K562 (cell line): Measurements from ENCODE around the gene SRPX. TPM values are rescaled to one million over a fixed set of nuclear protein-coding genes. Genes with fewer than 3 reads are reported as not detected.

Experiments used
- ATAC-seq: fragments of 200-7000 bp; cut with Tn5 transposase; 3 replicates; pipeline ENCODE4 v1.9.1; 2020; ENCODE audit warnings: moderate library complexity
- BruUV-seq: library from RNA; stranded (reverse); fragments of 400-500 nt; replicated peaks from 2 replicates; lab custom pipeline; 2021; lab: Mats Ljungman, UMichigan
- CTCF ChIA-PET: fragments of 300-600 bp; formaldehyde crosslinking; extraction: SDS; loops from one replicate; lab custom pipeline; 2021; ENCODE audit warnings: low intra/inter-chr PET ratio; lab: Yijun Ruan, JAX
- POLR2A ChIA-PET: fragments of 300-600, 350-650 bp; sonication (Branson Sonifier 250); formaldehyde crosslinking; extraction: SDS; loops from one replicate; lab custom pipeline; 2021; ENCODE audit warnings: antibody characterized with exemption, inconsistent platforms; lab: Yijun Ruan, JAX
- DNase-seq, 4 experiments: peaks; one replicate each; pipeline versions ENCODE4 v3.0.0 to v3.0.0-alpha.2; 2011 to 2018; ENCODE audit warnings: low spot score in 3 of 4, mixed read lengths in 3 of 4; ENCODE audit errors: extremely low read depth in 1 of 4
- FAIRE-seq: peaks from 2 replicates; lab custom pipeline; 2011; peaks lifted over from hg19 to GRCh38; lab: Jason Lieb, UNC
- H2AFZ ChIP-seq: 2 replicates; pipeline ENCODE4 v1.6.0; 2011; ENCODE audit warnings: low read depth, low read length, control low read depth, inconsistent platforms
- H3K27ac ChIP-seq: fragments of 200-600 bp; 3 replicates; pipeline ENCODE4 v1.8.0; 2011; ENCODE audit warnings: low read depth, mild to moderate bottlenecking, control low read depth, inconsistent platforms, low read length, moderate library complexity, mixed read lengths; ENCODE audit errors: extremely low read depth
- H3K27me3 ChIP-seq, 2 experiments: fragments of 300-600 bp in 1 of 2; 2 replicates in 1 of 2; 3 replicates in 1 of 2; pipeline versions ENCODE4 v1.6.0 to v1.8.0; 2011; ENCODE audit warnings: inconsistent platforms in 2 of 2, low read length in 2 of 2, mild to moderate bottlenecking in 1 of 2, mixed read lengths in 1 of 2, moderate library complexity in 1 of 2; ENCODE audit not compliant: control insufficient read depth in 2 of 2, insufficient read depth in 2 of 2
- H3K36me3 ChIP-seq: fragments of 300-600 bp; 3 replicates; pipeline ENCODE4 v1.8.0; 2011; ENCODE audit warnings: mild to moderate bottlenecking, low read length, inconsistent platforms; ENCODE audit not compliant: control insufficient read depth, insufficient read depth
- H3K4me1 ChIP-seq, 2 experiments: fragments of 200-600 bp in 1 of 2; replicated peaks in 1 of 2; 2 replicates in 1 of 2; 3 replicates in 1 of 2; pipeline versions ENCODE4 v1.5.1 to v1.8.0; 2011; ENCODE audit warnings: inconsistent platforms in 2 of 2, low read length in 2 of 2, mild to moderate bottlenecking in 1 of 2, mixed read lengths in 1 of 2, moderate library complexity in 1 of 2; ENCODE audit not compliant: control insufficient read depth in 2 of 2, insufficient read depth in 2 of 2
- H3K4me2 ChIP-seq: 2 replicates; pipeline ENCODE4 v1.6.1; 2011; ENCODE audit warnings: low read length, control low read depth, inconsistent platforms, mixed read lengths; ENCODE audit not compliant: insufficient read depth
- H3K4me3 ChIP-seq: fragments of 200-600 bp; sonication (generic), shearing (Covaris generic); 2 replicates; pipeline ENCODE4 v1.5.1; 2016; ENCODE audit warnings: control low read depth, inconsistent platforms
- H3K79me2 ChIP-seq: fragments of 200-600 bp; 3 replicates; pipeline ENCODE4 v1.8.0; 2011; ENCODE audit warnings: low read length, inconsistent platforms; ENCODE audit not compliant: control insufficient read depth, insufficient read depth
- H3K9ac ChIP-seq, 2 experiments: 2 replicates each; pipeline versions ENCODE4 v1.6.0 to v1.6.1; 2011; ENCODE audit warnings: low read depth in 2 of 2, low read length in 2 of 2, control low read depth in 1 of 2, inconsistent platforms in 1 of 2, mild to moderate bottlenecking in 1 of 2, mixed read lengths in 1 of 2; ENCODE audit not compliant: insufficient read depth in 1 of 2
- H3K9me1 ChIP-seq: one replicate; pipeline ENCODE4 v1.6.0; 2011; ENCODE audit warnings: inconsistent platforms, mild to moderate bottlenecking, low read length, moderate library complexity; ENCODE audit not compliant: control insufficient read depth, insufficient read depth
- H3K9me3 ChIP-seq: replicated peaks from 2 replicates; pipeline ENCODE4 v1.5.1; 2011; ENCODE audit warnings: low read depth, low read length, inconsistent platforms; ENCODE audit not compliant: control insufficient read depth, insufficient read depth
- H4K20me1 ChIP-seq: replicated peaks from 2 replicates; pipeline ENCODE4 v1.6.1; 2011; ENCODE audit warnings: low read length, inconsistent platforms, mixed read lengths; ENCODE audit not compliant: control insufficient read depth, insufficient read depth
- FOSL1 ChIP-seq: fragments of 200-800 bp; sonication (Bioruptor generic); conservative IDR thresholded peaks from 2 replicates; pipeline ENCODE4 v1.6.1; 2016; ENCODE audit warnings: missing genetic modification characterization, missing compliant biosample characterization
- HMBOX1 ChIP-seq: sonication (generic); IDR thresholded peaks from 2 replicates; pipeline ENCODE4 v1.6.1; 2016
- L3MBTL2 ChIP-seq: fragments of 450-650 bp; IDR thresholded peaks from 2 replicates; pipeline ENCODE4 v1.6.1; 2016; ENCODE audit warnings: mild to moderate bottlenecking, moderate library complexity
- RAD21 ChIP-seq, 2 experiments: fragments of 250-450 bp in 1 of 2; fragments of 450-650 bp in 1 of 2; sonication (Bioruptor Pico) in 1 of 2; formaldehyde crosslinking in 1 of 2; IDR thresholded peaks in 1 of 2; conservative IDR thresholded peaks in 1 of 2; 2 replicates each; pipeline versions ENCODE4 v1.4.0 to v1.8.0; 2020 to 2022; ENCODE audit warnings: mild to moderate bottlenecking in 2 of 2, moderate library complexity in 1 of 2
- RBM14 ChIP-seq: fragments of 200-400 bp; formaldehyde crosslinking; IDR thresholded peaks from 2 replicates; pipeline ENCODE4 v1.6.1; 2018; ENCODE audit warnings: low read depth, mild to moderate bottlenecking, low read length, moderate library complexity, borderline replicate concordance; ENCODE audit not compliant: insufficient read depth
- REST ChIP-seq, 2 experiments: fragments of 450-650 bp; formaldehyde crosslinking in 1 of 2; IDR thresholded peaks; 2 replicates each; pipeline versions ENCODE4 v1.4.0 to v1.6.1; 2014 to 2020; ENCODE audit warnings: mild to moderate bottlenecking in 2 of 2, borderline replicate concordance in 1 of 2, low read depth in 1 of 2
- STAT5B ChIP-seq: fragments of 250-450 bp; sonication (Bioruptor Pico); IDR thresholded peaks from 2 replicates; pipeline ENCODE4 v1.8.0; 2021; ENCODE audit warnings: mild to moderate bottlenecking, inconsistent platforms
- THRAP3 ChIP-seq: fragments of 450-650 bp; IDR thresholded peaks from 2 replicates; pipeline ENCODE4 v1.6.1; 2016; ENCODE audit warnings: mild to moderate bottlenecking, inconsistent platforms, borderline replicate concordance
- ZFP1 ChIP-seq: fragments of 450-650 bp; formaldehyde crosslinking; IDR thresholded peaks from 2 replicates; pipeline ENCODE4 v1.4.0; 2020; ENCODE audit warnings: mild to moderate bottlenecking, mixed read lengths
- ZNF445 ChIP-seq: fragments of 250-450 bp; sonication (Bioruptor Pico); IDR thresholded peaks from 2 replicates; pipeline ENCODE4 v1.4.0; 2020; ENCODE audit warnings: low read depth, mild to moderate bottlenecking, moderate library complexity
- ZNF551 ChIP-seq: fragments of 250-450 bp; sonication (Bioruptor Pico); IDR thresholded peaks from 2 replicates; pipeline ENCODE4 v1.5.0; 2021; ENCODE audit warnings: mild to moderate bottlenecking, moderate library complexity
- WGBS: fragments of 100-300 bp; shearing (Covaris generic); methylation state at CpG from one replicate; pipeline ENCODE4 v1.1.6; 2016; ENCODE audit warnings: low coverage, mixed read lengths; ENCODE audit not compliant: insufficient coverage; ENCODE audit errors: missing lambda C conversion rate; 5-methylcytosine and 5-hydroxymethylcytosine counted together
- in situ Hi-C: fragments of 300-500 bp; cut with MboI; formaldehyde crosslinking; loops from 4 replicates; pipeline ENCODE4 v1.15.0; 2018; ENCODE audit warnings: inconsistent platforms, mixed read lengths
- intact Hi-C: fragments of 100-400 bp; cut with micrococcal nuclease; formaldehyde crosslinking; loops from 2 replicates; pipeline ENCODE4 v1.14.2; 2022
- polyA plus RNA-seq, 8 experiments: library from polyadenylated mRNA; depleted of rRNA in 4 of 8; stranded (reverse) in 5 of 8; unstranded in 3 of 8; fragments of >200 nt; fragmentation: Nextera tagmentation in 2 of 8; fragmentation: Illumina TruSeq in 1 of 8; extraction: Ambion mirVana in 2 of 8; extraction: Trizol in 1 of 8; gene quantifications; 2 replicates each; pipeline versions ENCODE4 v1.2.1 to v1.2.3, GENCODE V29; 2011 to 2014; ENCODE audit warnings: inconsistent platforms in 1 of 8, missing spikeins in 1 of 8
- total RNA-seq, 7 experiments: library from RNA; depleted of rRNA in 6 of 7; stranded (reverse); fragments of >200 nt in 6 of 7; fragmentation: Illumina TruSeq in 2 of 7; extraction: Trizol in 2 of 7; gene quantifications; 2 replicates each; pipeline versions ENCODE4 v1.2.1 to v1.2.3, GENCODE V29; 2011 to 2021; ENCODE audit warnings: low replicate concordance in 1 of 7

Gene SRPX
- total and polyA plus RNA-seq, 9 of the 15 experiments (the other 6 are each of a cell fraction or from before 2014, with no cell fraction given) = 0.11 to 0.77 (median 0.38) TPM; not detected in 2

GRCh38 chrX:38232079-38232686 lies 11.5 kb upstream of the SRPX start:
- Histone ChIP-seq H3K9me3 (no peaks in the 10 kb centered on the region), H3K27me3 (no peaks in the 10 kb centered on the region), H2AFZ (no peak overlapping the region), H3K79me2 (no peaks in the 10 kb centered on the region), H3K27ac (no peak overlapping the region), H3K36me3 (no peaks in the 10 kb centered on the region), H3K4me2 (no peak overlapping the region), H4K20me1 (no peaks in the 10 kb centered on the region), H3K9ac (no peak overlapping the region), H3K4me3 (no peak overlapping the region), H3K4me1 (no peaks in the 10 kb centered on the region), H3K9me1 (no peaks in the 10 kb centered on the region)
- no TSS peak for BruUV-seq
- 6% methylated on average over 3 of the region's 3 CpGs for WGBS
- DNase-seq (no peak), FAIRE-seq (no peak), ATAC-seq (no peak)
- POLR2A ChIA-PET = interaction anchor here (0.6 kb wide), 1 partner anchor 12 kb away, joined by 3 read pairs; no protein-coding TSS in a partner anchor
- intact Hi-C loops = no loop called here
- CTCF ChIA-PET = no interaction called here
- in situ Hi-C loops = no loop called here
- peak; percentile 34; the same call in 1 of the 2 replicates for TF ChIP-seq FOSL1 (tag)
- TF ChIP-seq ZNF551 = no peak
- no peak for TF ChIP-seq REST (IDR thresholded peaks at IDR 0.05; ENCODE audit: borderline replicate concordance)
- TF ChIP-seq REST (CRISPR knock-in tag; IDR thresholded peaks at IDR 0.05; ENCODE audit: low read depth) = no peak
- no peak for TF ChIP-seq STAT5B (CRISPR knock-in tag)
- TF ChIP-seq ZFP1 (CRISPR knock-in tag) = no peak
- no peak for TF ChIP-seq RAD21 (CRISPR knock-in tag; conservative IDR thresholded peaks at IDR 0.05 in 1 of 2, IDR thresholded peaks at IDR 0.05 in 1 of 2)
- no peak for TF ChIP-seq THRAP3
- TF ChIP-seq RBM14 = no peak
- TF ChIP-seq ZNF445 (CRISPR knock-in tag) = no peak
- TF ChIP-seq L3MBTL2 = peak; percentile 31; the same call in 1 of the 2 replicates
- TF ChIP-seq HMBOX1 = no peak
